Fibroblast of lung (primary cell): ENCODE data around the gene TMPRSS2. TPM values are rescaled to one million over a fixed set of nuclear protein-coding genes. Genes with fewer than 3 reads are reported as not detected.

ENCODE experiments used
- DNase-seq, 2 donors: peaks; one replicate each; pipeline versions ENCODE4 v3.0.0 to v3.0.0-alpha.2; 2010; ENCODE audit warnings: low read depth in 2 of 2
- H2AFZ ChIP-seq: 2 replicates; pipeline ENCODE4 v1.5.1; 2012; ENCODE audit warnings: low read length, control low read depth, inconsistent platforms
- H3K27ac ChIP-seq: 2 replicates; pipeline ENCODE4 v1.5.1; 2011; ENCODE audit warnings: low read length, control low read depth; ENCODE audit not compliant: insufficient read depth
- H3K27me3 ChIP-seq: 2 replicates; pipeline ENCODE4 v1.5.1; 2011; ENCODE audit warnings: mild to moderate bottlenecking, low read length; ENCODE audit not compliant: control insufficient read depth, insufficient read depth
- H3K36me3 ChIP-seq: 2 replicates; pipeline ENCODE4 v1.5.1; 2011; ENCODE audit warnings: low read length; ENCODE audit not compliant: control insufficient read depth, insufficient read depth
- H3K4me1 ChIP-seq: 2 replicates; pipeline ENCODE4 v1.5.1; 2011; ENCODE audit warnings: low read length; ENCODE audit not compliant: control insufficient read depth, insufficient read depth; ENCODE audit errors: extremely low read depth
- H3K4me2 ChIP-seq: 2 replicates; pipeline ENCODE4 v1.5.1; 2011; ENCODE audit warnings: low read length, control low read depth; ENCODE audit not compliant: insufficient read depth; ENCODE audit errors: extremely low read depth
- H3K4me3 ChIP-seq, 4 experiments: fragments of 200-600 bp in 1 of 4; sonication (generic) in 1 of 4; replicated peaks in 1 of 4; 2 replicates each; pipeline ENCODE4 v1.5.1; 2011 to 2016; ENCODE audit warnings: low read length in 4 of 4, low read depth in 3 of 4, mild to moderate bottlenecking in 3 of 4, control low read depth in 2 of 4, inconsistent platforms in 1 of 4, mixed read lengths in 1 of 4; ENCODE audit not compliant: insufficient read depth in 1 of 4; ENCODE audit errors: control extremely low read depth in 1 of 4
- H3K79me2 ChIP-seq: 2 replicates; pipeline ENCODE4 v1.5.1; 2012; ENCODE audit warnings: mild to moderate bottlenecking, low read length, inconsistent platforms; ENCODE audit not compliant: control insufficient read depth, insufficient read depth
- H3K9ac ChIP-seq: 2 replicates; pipeline ENCODE4 v1.5.1; 2011; ENCODE audit warnings: mild to moderate bottlenecking, low read length, control low read depth; ENCODE audit not compliant: insufficient read depth
- H3K9me3 ChIP-seq: 2 replicates; pipeline ENCODE4 v1.5.1; 2012; ENCODE audit warnings: low read depth, low read length; ENCODE audit not compliant: control insufficient read depth, insufficient read depth
- H4K20me1 ChIP-seq: 2 replicates; pipeline ENCODE4 v1.5.1; 2011; ENCODE audit warnings: low read length; ENCODE audit not compliant: control insufficient read depth, insufficient read depth; ENCODE audit errors: extremely low read depth
- CTCF ChIP-seq, 2 donors: IDR thresholded peaks in 1 of 2; conservative IDR thresholded peaks in 1 of 2; 1 replicate in 1 of 2; 2 replicates in 1 of 2; pipeline ENCODE4 v1.5.1; 2011 to 2012; ENCODE audit warnings: low read length in 2 of 2, control low read depth in 1 of 2, inconsistent platforms in 1 of 2, low read depth in 1 of 2, mild to moderate bottlenecking in 1 of 2
- EZH2 ChIP-seq: IDR thresholded peaks from 2 replicates; pipeline ENCODE4 v1.5.1; 2012; ENCODE audit warnings: low read length, control low read depth, mild to moderate bottlenecking; ENCODE audit errors: missing control alignments
- polyA plus RNA-seq, 2 donors: library from polyadenylated mRNA; depleted of rRNA in 1 of 2; stranded (reverse) in 1 of 2; unstranded in 1 of 2; fragments of >200 nt; gene quantifications; 2 replicates each; pipeline ENCODE4 v1.2.1, GENCODE V29; 2011 to 2012; ENCODE audit warnings: missing spikeins in 1 of 2
- total RNA-seq: library from RNA; depleted of rRNA; stranded (reverse); fragments of >200 nt; gene quantifications from 2 replicates; pipeline ENCODE4 v1.2.1, GENCODE V29; 2014

TMPRSS2 gene
- total and polyA plus RNA-seq, 2 donors (not counting 1 experiment from before 2014, with no cell fraction given), result 0.17 TPM; not detected in 1

- Histone ChIP-seq H3K4me1 (no peaks in the 10 kb centered on the region), H3K4me2 (no peak overlapping the region), H3K27me3 (no peaks in the 10 kb centered on the region), H2AFZ (no peak overlapping the region), H3K27ac (no peak overlapping the region), H3K36me3 (no peaks in the 10 kb centered on the region), H3K4me3 (no peak overlapping the region), H4K20me1 (no peaks in the 10 kb centered on the region), H3K9me3 (no peaks in the 10 kb centered on the region), H3K79me2 (no peaks in the 10 kb centered on the region), H3K9ac (no peak overlapping the region)
- TF ChIP-seq EZH2, result no peak
- TF ChIP-seq CTCF (conservative IDR thresholded peaks at IDR 0.05 in 1 of 2, IDR thresholded peaks at IDR 0.05 in 1 of 2; ENCODE audit: low read depth in 1 of 2, low read length in 2 of 2), result no peak
- DNase-seq, result no peak
Measured at GRCh38 chr21:41449613-41450012, 58.3 kb downstream of the TMPRSS2 start.

- Histone ChIP-seq H4K20me1 (no peaks in the 10 kb centered on the region), H3K4me3 (no peak overlapping the region), H2AFZ (no peak overlapping the region), H3K4me1 (no peaks in the 10 kb centered on the region), H3K36me3 (no peaks in the 10 kb centered on the region), H3K9ac (no peak overlapping the region), H3K27me3 (no peaks in the 10 kb centered on the region), H3K27ac (no peak overlapping the region), H3K9me3 (no peaks in the 10 kb centered on the region), H3K79me2 (no peaks in the 10 kb centered on the region), H3K4me2 (no peak overlapping the region)
- no peak for DNase-seq
- TF ChIP-seq CTCF (conservative IDR thresholded peaks at IDR 0.05 in 1 of 2, IDR thresholded peaks at IDR 0.05 in 1 of 2; ENCODE audit: low read depth in 1 of 2, low read length in 2 of 2), result no peak
- TF ChIP-seq EZH2, result no peak
Measured at GRCh38 chr21:41447356-41447755, 60.6 kb downstream of the TMPRSS2 start.

GRCh38 chr21:41446586-41446985 lies 61.4 kb downstream of the TMPRSS2 start:
- H3K36me3 ChIP-seq, result no peaks in the 10 kb centered on the region
- no peak overlapping the region for H3K4me3 ChIP-seq
- no peaks in the 10 kb centered on the region for H3K27me3 ChIP-seq
- no peak overlapping the region for H3K27ac ChIP-seq
- no peak overlapping the region for H3K9ac ChIP-seq
- no peaks in the 10 kb centered on the region for H3K79me2 ChIP-seq
- H2AFZ ChIP-seq, result no peak overlapping the region
- DNase-seq, result no peak
- H3K4me1 ChIP-seq, result no peaks in the 10 kb centered on the region
- no peaks in the 10 kb centered on the region for H4K20me1 ChIP-seq
- TF ChIP-seq EZH2 (no peak), CTCF (conservative IDR thresholded peaks at IDR 0.05 in 1 of 2, IDR thresholded peaks at IDR 0.05 in 1 of 2; ENCODE audit: low read depth in 1 of 2, low read length in 2 of 2) (no peak)
- no peak overlapping the region for H3K4me2 ChIP-seq
- H3K9me3 ChIP-seq, result no peaks in the 10 kb centered on the region
